ENCODE data around the gene SMPDL3A.
A peak's percentile ranks its signal among the peaks of the same experiment; 100 is the strongest.

SMPDL3A gene

GRCh38 chr6:122755901-122756300, 33.2 kb upstream of the SMPDL3A start:
- no peak for DNase-seq (ENCODE audit: low read depth)
- TF ChIP-seq CTCF (conservative IDR thresholded peaks at IDR 0.05; ENCODE audit: control insufficient read depth, insufficient read depth, low read depth, low read length), result no peak
- H3K4me3 ChIP-seq (ENCODE audit: control insufficient read depth, low read depth, low read length), result no peak overlapping the region

- no peak for DNase-seq (ENCODE audit: low read depth)
- no peak for TF ChIP-seq CTCF (conservative IDR thresholded peaks at IDR 0.05; ENCODE audit: control insufficient read depth, insufficient read depth, low read depth, low read length)
- H3K4me3 ChIP-seq (ENCODE audit: control insufficient read depth, low read depth, low read length), result no peak overlapping the region
Measured at GRCh38 chr6:122758927-122759334, 30.1 kb upstream of the SMPDL3A start.

- H3K4me3 ChIP-seq (ENCODE audit: control insufficient read depth, low read depth, low read length), result no peak overlapping the region
- no peak for DNase-seq (ENCODE audit: low read depth)
- TF ChIP-seq CTCF (conservative IDR thresholded peaks at IDR 0.05; ENCODE audit: control insufficient read depth, insufficient read depth, low read depth, low read length), result no peak
Measured at GRCh38 chr6:122760330-122760729, 28.7 kb upstream of the SMPDL3A start.

GRCh38 chr6:122766256-122766655, 22.8 kb upstream of the SMPDL3A start:
- DNase-seq (ENCODE audit: low read depth), result no peak
- TF ChIP-seq CTCF (conservative IDR thresholded peaks at IDR 0.05; ENCODE audit: control insufficient read depth, insufficient read depth, low read depth, low read length), result no peak

GRCh38 chr6:122770835-122771601, 18.0 kb upstream of the SMPDL3A start:
- no peak overlapping the region for H3K4me3 ChIP-seq (ENCODE audit: control insufficient read depth, low read depth, low read length)
- DNase-seq (ENCODE audit: low read depth), result peak; percentile 17
- TF ChIP-seq CTCF (conservative IDR thresholded peaks at IDR 0.05; ENCODE audit: control insufficient read depth, insufficient read depth, low read depth, low read length), result no peak

More at GRCh38 chr6:122766256-122766655, 22.8 kb upstream of the SMPDL3A start:
- no peak overlapping the region for H3K4me3 ChIP-seq (ENCODE audit: control insufficient read depth, low read depth, low read length)

GRCh38 chr6:122772724-122773415, 16.2 kb upstream of the SMPDL3A start:
- no peak overlapping the region for H3K4me3 ChIP-seq (ENCODE audit: control insufficient read depth, low read depth, low read length)

More at GRCh38 chr6:122772724-122773415, 16.2 kb upstream of the SMPDL3A start:
- TF ChIP-seq CTCF (conservative IDR thresholded peaks at IDR 0.05; ENCODE audit: control insufficient read depth, insufficient read depth, low read depth, low read length), result no peak
- no peak for DNase-seq (ENCODE audit: low read depth)
